Forelimb muscle (tissue), 1 donor: ENCODE results near the gene METTL13. TPM values are rescaled to one million over a fixed set of nuclear protein-coding genes. Genes with fewer than 3 reads are reported as not detected.
A peak's percentile ranks its signal among the peaks of the same experiment; 100 is the strongest.

Experiments used
- DNase-seq: peaks from one replicate; pipeline ENCODE4 v3.0.0-alpha.2; 2013; ENCODE audit warnings: low read depth
- polyA plus RNA-seq: library from polyadenylated mRNA; unstranded; fragments of 120-200 nt; gene quantifications from one replicate; pipeline ENCODE4 v1.2.1, GENCODE V29; 2013; ENCODE audit not compliant: insufficient read length

The METTL13 gene
- polyA plus RNA-seq, 1 donor: 22.9 TPM

- no peak for DNase-seq
These were observed 20.0 kb downstream of the METTL13 start for GRCh38 chr1:171801487-171801891.

GRCh38 chr1:171802207-171802606 lies 20.7 kb downstream of the METTL13 start:
- no peak for DNase-seq

- no peak for DNase-seq
These were observed 21.6 kb downstream of the METTL13 start for GRCh38 chr1:171803045-171803444.

DNA sequence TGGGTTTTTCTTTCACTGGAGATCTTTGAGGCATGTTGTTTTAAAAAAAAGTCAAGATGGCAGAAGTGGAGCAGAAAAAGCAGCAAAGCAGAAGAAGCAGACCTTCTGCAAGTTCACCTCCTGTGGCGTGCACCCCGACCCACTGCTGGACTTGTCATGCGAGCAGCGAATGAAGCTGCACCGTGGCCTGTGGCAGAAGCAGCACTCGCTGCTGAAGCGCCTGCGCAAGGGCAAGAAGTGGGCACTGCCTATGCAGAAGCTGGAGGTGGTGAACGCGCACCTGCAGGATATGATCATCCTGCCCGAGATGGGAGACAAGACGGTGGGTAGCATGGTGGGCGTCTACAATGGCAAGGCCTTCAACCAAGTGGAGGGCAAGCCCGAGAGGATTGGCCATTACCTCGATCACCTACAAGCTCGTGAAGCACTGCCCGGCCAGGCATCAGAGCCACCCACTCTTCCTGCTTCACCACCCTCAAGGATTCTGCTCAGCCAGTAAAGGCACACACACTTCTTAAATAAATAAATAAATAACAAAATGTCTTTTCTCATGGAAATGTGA lies 22.1 kb downstream of the METTL13 start:
- DNase-seq: no peak

DNA sequence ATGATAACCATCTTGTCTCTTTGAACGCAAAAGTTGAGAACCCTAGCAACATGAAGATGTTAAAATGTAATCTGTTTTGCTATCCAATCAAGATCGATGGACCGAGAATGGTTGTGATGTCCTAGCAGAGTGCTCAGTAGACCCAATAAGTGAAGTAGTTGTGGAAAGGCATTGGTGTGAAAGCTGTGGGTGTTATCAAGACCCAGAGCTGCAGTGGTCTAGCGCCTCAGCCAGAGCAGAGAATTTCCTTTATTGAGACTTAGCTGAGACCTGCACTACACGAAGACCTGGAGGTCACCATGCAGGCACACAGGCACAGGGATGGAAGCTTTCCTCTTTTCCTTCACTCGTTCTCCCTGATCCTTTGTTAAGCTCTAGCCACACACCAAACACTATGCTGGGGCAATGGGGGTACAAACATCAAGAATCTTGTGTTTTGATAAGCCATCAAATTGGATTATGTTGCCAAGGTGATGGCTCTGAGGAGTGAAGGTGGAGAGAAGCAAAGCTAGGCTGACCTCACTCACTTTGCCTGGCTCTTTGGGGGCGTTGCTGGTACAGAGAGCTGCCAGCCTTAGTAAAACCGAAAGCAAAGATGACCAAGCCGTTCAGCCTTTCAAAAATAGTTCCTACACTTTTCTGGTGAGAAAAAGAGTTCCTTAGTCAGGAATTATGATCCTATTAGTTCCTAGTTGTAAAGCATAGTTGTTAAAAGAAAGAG lies 24.1 kb downstream of the METTL13 start:
- DNase-seq: no peak

DNA sequence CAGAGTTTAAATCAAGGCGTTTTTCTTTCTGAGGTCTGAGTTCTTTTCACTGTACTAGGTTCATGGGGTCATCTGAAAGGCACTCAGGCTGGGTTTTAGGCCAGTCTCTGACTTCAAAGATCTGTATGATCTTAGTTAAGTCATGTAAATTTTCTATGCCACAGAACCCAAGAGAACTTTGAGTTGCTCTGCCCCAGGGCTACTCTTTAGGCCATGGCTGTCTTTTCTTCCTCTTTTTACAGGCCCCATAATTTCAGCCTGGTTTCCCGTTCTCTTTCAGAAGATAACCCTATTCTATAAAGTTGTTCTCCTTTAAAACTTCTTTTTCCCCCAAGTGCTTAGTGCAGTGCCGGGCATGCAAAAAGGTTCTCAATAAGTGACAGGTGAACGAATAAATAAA lies 26.1 kb downstream of the METTL13 start:
- no peak for DNase-seq

DNA sequence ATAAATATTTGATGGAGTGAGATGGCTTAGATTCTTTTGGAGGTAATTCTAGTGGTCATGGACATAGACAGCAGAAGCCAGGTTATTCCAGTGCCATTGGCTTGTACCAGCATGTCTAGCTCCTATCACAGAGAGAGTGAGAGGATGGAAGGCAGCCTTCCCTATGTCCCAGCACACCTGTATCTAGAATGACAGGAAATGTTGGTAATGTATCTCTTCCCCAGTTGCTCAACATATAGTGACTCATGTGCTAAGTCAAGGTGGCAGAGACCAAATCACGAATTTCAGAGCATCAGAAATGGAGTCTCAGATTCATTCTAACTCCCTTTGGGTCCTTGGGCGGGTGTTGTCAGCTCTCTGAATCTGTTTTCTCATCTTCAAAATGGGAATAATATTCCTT lies 28.4 kb downstream of the METTL13 start:
- no peak for DNase-seq

DNA sequence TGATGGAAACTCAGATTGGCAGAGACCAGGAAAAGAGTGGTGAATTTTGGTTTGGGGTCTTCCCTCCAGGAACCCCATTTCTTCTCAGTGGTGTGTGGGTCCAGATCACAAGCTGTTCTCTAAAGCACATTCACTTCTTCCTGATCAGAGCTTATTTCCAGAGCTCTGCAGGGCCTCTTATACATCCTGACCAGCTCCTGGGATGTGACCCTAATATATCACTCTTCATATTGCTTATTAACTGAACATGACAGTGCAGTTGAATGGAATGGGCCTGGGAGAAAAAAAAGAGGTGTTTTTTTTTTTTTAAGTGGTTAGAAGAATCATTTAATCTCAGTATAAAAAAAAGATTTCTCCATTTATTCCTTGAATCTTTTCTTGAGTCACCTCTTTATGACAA lies 30.2 kb downstream of the METTL13 start:
- no peak for DNase-seq

DNA sequence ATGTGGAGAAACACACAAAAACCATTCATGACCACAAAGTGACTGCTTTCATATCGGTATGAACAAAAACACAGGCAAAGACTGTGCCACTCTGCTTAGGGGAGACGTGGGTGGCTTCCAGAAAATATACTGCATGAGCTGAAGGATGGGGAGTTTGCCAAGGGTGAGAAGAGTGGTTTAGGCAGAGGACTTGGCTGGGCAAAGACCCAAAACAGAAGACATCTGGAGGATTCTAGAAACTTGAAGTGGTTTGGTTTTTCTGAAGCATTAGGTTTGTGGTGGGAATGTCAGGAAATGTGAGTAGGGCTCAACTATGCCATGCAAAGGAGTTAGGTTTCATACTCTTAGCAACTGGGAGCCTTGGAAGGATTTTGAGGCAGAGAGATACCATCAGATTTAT lies 33.2 kb downstream of the METTL13 start:
- DNase-seq: no peak

DNA sequence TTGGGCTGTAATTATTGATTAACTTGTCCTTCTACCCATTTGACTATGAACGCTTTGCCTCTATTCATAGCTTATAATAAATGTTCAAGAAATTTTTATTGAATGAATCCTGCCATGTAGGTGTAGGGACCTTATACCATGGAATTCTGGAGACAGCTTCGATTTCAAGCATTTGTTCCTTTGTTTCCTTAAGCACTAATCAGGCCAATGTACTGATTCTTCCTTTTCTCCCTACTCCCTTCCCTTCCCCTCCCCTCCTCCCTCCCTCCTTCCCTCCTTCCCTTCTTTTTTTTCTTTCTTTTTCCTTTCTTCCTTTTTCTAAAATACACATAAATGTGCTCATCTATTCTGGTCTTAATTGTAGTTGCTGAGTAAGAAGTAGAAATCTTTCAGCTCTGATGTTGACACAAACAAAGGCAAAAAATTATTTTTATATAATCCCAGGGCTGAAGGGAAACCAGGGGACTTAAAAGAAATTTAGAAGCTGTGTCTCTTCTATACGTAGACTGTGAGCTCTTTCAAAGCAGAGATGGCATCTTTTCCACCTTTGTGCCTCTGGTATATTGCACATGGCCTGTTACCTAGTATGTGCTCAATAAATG lies 34.9 kb downstream of the METTL13 start:
- no peak for DNase-seq

DNA sequence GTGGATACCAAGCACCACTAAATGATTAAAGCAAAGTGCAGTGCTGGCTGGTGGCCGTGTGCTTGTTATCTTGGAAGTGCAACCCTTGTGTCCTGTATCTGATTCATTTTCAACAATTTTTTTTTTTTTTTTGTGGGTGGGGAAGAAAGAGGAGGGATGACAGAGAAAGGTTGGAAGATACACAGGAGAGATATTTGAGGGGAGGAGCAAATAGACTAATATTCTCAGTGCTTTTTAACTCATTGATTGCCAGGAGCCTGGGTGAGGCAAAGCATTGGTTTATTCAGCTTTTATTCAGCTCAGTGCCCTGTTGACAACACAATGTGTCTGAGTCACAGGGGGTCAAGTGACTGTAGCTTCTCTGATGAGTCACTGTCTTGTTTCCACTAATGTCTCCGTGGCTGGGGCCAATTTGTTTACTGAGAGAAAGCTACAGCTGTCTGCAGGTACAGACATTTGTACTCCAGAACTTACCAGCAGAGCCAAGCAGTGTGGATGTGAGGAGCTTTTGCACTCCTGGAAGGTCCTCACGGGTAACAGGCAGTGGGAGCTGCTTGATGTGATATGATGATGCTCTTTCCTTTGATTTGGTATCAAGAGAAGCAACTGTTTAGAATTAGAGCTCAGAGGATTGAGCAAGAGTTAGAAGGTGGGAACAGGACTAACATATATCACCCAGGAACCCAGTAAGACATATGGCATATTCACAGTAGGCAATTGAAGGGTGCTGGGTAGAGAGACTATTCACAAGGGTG lies 36.2 kb downstream of the METTL13 start:
- no peak for DNase-seq

- no peak for DNase-seq
These were observed 38.5 kb downstream of the METTL13 start for GRCh38 chr1:171819946-171820345.

DNA sequence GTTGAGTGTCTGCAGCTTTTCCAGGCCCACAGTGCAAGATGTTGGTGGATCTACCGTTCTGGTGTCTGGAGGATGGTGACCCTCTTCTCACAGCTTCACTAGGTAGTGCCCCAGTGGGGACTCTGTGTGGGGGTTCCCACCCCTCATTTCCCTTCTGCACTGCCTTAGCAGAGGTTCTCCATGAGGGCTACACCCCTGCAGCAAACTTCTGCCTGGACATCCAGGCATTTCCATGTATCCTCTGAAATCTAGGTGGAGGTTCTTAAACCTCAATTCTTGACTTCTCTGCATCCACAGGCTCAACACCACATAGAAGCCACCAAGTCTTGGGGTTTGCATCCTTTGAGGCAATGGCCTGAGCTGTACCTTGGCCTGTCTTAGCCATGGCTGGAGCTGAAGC lies 45.5 kb downstream of the METTL13 start:
- no peak for DNase-seq

- no peak for DNase-seq
These were observed 47.3 kb downstream of the METTL13 start for GRCh38 chr1:171828794-171829193.

DNA sequence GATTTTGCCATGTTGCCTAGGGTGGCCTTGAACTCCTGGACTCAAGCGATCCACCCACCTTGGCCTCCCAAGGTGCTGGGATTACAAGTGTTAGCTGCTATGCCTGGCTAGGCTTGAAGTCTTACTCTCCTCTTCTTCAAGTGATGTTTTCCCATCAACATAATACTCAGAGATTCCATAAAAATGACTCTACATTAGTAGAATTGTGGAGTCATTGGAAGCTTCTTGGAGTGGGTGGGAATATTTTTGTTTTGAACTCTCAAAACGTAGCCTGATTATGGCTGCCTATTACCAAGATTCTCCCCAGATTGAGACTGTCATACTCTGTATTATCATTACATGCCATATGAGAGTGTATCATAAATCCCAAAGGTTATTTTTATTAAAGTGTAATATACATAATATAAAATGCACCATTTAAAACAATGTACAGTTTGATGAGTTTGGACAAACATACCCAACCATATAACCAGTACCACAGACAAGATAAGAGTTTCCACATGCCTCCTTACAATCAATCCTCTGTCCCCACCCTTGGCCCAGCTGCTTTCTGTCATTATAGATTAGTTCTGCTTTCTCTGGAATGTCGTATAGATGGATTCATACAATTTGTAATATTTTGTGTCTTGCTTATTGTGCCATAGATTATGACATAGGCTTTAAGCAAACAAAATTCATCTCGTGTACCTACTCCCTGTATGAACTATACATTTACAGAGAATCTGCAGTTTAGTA lies 51.8 kb downstream of the METTL13 start:
- DNase-seq: no peak

- no peak for DNase-seq
These were observed 53.4 kb downstream of the METTL13 start for GRCh38 chr1:171834821-171835220.

GRCh38 chr1:171835891-171836290 lies 54.4 kb downstream of the METTL13 start:
- DNase-seq: no peak

DNA sequence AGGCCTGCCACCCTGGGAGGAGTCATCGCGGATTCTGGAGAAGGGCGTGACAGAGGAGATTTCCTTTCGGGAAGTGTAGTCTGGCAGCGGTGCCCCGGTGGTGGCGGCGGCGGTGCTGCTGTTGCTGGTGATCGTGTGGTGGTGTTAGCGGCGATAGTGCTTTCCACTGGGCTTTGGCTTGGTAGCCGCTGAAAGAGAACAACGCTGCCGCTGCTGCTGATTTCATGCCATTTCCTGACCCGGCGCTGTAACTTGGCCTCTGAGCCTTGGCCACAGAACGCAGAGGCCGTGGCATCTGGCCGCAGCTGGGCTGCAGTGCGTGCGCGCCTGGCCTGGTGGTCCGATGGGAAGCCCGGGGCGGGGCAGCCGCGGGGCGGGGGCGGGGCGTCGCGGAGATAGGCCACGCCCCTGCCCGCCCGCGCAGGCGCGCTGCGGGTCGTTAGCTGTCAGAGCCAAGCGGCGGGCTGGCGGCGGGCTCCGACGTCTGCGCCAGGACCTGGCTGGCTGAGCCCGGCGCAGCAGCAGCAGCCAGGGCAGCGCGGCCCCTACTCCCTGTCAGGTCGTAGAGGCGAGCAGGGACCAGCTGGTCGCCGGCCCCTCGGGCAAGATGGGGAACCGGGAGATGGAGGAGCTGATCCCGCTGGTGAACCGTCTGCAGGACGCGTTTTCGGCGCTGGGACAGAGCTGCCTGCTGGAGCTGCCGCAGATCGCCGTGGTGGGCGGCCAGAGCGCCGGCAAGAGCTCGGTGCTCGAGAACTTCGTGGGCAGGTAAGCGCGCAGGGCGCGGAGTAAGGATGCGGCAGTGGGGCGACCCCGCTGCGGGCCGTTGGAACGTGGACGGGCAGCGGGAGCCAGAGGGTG lies 59.8 kb downstream of the METTL13 start, which contains the start of gene DNM3:
DNM3 (plus strand) TSS at position 449 of the 861 bp plus-strand sequence; CDS start at position 608, 159 bp downstream.
- peak; percentile 17 for DNase-seq

DNA sequence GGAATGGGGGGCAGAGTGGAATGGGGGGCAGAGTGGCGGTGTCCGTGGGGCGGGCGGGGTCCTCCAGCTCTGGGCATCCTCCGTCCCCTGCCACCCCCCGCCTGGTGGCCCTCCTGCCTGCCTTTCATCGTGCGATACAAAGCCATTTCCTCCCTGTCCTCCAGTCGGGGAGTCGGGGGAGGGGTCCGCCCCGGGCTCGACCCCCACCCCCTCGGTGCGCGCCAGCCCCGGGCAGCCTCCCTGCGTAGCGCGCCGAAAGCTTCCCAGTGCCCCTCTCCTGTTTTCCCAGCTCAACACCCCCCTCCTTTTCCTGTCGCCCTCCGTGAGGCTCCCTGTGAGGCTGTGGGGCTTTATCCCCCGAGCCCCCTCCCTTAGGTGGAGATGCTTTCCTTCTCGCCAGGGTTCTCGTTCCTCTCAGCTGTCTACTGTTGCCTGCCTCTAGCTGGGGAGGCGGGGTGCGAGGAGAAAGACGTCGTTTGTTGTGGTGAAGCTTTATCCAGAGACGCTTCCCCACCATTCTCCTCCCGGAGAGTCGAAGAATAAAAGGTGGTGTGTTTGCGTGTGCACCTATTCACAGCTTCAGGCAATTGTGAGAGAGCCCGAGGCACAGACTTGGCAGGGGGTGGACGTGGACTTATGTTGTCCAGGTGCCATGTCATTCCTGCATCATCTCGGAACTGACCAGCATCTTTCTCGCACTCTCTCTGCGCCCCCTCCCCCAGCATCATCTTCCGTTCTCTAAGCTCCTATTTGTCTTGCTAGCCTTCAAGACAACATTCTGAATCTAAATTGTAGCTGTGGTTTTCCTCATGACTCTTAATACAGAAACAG lies 60.7 kb downstream of the METTL13 start:
- DNase-seq: no peak

GRCh38 chr1:171844381-171844780 lies 62.9 kb downstream of the METTL13 start:
- no peak for DNase-seq
